Osteocyte (in vitro differentiated cells): Measurements from ENCODE around the gene ALDH1A2. TPM values are rescaled to one million over a fixed set of nuclear protein-coding genes. Genes with fewer than 3 reads are reported as not detected.

Source experiments
- DNase-seq: peaks from one replicate; pipeline ENCODE4 v3.0.0; 2021; ENCODE audit warnings: mixed read lengths; ENCODE audit not compliant: unreplicated experiment; ENCODE audit errors: extremely low spot score
- H3K27ac Mint-ChIP-seq: one replicate; pipeline ENCODE4 v1.8.0; 2021; ENCODE audit warnings: mild to moderate bottlenecking, mixed read lengths; ENCODE audit not compliant: unreplicated experiment
- H3K27me3 Mint-ChIP-seq: one replicate; pipeline ENCODE4 v1.8.0; 2021; ENCODE audit warnings: mixed read lengths; ENCODE audit not compliant: unreplicated experiment
- H3K36me3 Mint-ChIP-seq: one replicate; pipeline ENCODE4 v1.8.0; 2021; ENCODE audit warnings: mixed read lengths; ENCODE audit not compliant: unreplicated experiment
- H3K4me1 Mint-ChIP-seq: one replicate; pipeline ENCODE4 v1.8.0; 2021; ENCODE audit warnings: mixed read lengths; ENCODE audit not compliant: unreplicated experiment
- H3K4me3 Mint-ChIP-seq: one replicate; pipeline ENCODE4 v1.8.0; 2021; ENCODE audit warnings: mild to moderate bottlenecking, moderate library complexity, mixed read lengths; ENCODE audit not compliant: unreplicated experiment
- H3K9me3 Mint-ChIP-seq: one replicate; pipeline ENCODE4 v1.8.0; 2021; ENCODE audit warnings: mixed read lengths; ENCODE audit not compliant: unreplicated experiment
- total RNA-seq: library from RNA; stranded (reverse); gene quantifications from 2 replicates; pipeline ENCODE4 v1.2.1, GENCODE V29; 2021
- TF ChIP-seq, protein P1 (sequence below): fragments of 200-600 bp; sonication (generic); IDR thresholded peaks from 2 replicates; pipeline ENCODE4 v1.5.0; 2021; ENCODE audit warnings: antibody characterized with exemption, mild to moderate bottlenecking, moderate library complexity

Gene ALDH1A2
- total RNA-seq, 1 donor from 2014 or later, result 0.48 TPM

DNA sequence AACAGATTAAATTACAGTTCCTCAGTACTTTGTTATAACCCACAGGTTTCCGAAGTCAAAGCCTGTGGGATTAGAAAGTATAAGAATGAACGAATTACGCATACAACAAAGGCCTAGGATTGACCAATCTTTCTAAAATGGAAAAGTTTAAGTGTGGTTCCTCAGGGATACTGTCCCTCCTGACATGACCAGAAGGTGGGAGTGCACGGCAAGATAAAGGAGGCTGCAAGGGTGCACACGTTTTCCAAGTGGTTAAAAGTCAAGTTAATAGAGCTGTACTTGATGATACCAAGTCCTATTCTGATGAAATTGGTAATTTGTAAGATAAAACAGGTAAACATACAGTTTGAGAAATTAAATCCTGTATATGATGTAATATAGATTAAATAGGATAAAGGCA, 96.2 kb downstream of the ALDH1A2 start:
- TF ChIP-seq, protein P1, sequence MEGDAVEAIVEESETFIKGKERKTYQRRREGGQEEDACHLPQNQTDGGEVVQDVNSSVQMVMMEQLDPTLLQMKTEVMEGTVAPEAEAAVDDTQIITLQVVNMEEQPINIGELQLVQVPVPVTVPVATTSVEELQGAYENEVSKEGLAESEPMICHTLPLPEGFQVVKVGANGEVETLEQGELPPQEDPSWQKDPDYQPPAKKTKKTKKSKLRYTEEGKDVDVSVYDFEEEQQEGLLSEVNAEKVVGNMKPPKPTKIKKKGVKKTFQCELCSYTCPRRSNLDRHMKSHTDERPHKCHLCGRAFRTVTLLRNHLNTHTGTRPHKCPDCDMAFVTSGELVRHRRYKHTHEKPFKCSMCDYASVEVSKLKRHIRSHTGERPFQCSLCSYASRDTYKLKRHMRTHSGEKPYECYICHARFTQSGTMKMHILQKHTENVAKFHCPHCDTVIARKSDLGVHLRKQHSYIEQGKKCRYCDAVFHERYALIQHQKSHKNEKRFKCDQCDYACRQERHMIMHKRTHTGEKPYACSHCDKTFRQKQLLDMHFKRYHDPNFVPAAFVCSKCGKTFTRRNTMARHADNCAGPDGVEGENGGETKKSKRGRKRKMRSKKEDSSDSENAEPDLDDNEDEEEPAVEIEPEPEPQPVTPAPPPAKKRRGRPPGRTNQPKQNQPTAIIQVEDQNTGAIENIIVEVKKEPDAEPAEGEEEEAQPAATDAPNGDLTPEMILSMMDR, result peak; percentile 25
- no peak overlapping the region for H3K27ac Mint-ChIP-seq
- no peaks in the 10 kb centered on the region for H3K9me3 Mint-ChIP-seq
- no peaks in the 10 kb centered on the region for H3K4me1 Mint-ChIP-seq
- peaks cover 42% of the 10 kb centered on the region for H3K27me3 Mint-ChIP-seq
- no peak overlapping the region for H3K4me3 Mint-ChIP-seq
- DNase-seq, result no peak
- no peaks in the 10 kb centered on the region for H3K36me3 Mint-ChIP-seq

DNA sequence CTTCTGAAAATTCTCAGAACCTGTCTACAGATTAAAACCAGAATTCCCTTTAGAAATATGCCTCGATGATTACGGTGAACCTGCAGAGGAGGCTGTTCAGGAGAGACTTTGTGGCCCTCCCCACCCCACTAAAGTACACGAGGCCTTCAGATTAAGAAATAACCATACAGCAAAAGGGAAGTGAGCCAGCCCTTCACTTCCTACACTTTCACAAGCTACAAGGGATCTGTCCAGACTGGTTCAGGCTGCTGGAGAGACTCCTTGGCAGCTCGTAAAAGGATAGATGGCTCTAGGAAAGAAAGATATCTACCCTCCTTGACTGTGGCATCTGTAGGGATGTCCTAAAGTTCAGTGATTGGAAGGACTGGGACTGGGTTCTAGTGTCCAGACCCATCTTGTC, 102.6 kb downstream of the ALDH1A2 start:
- Mint-ChIP-seq H3K4me3 (no peak overlapping the region), H3K27ac (no peak overlapping the region), H3K9me3 (no peaks in the 10 kb centered on the region), H3K4me1 (no peaks in the 10 kb centered on the region), H3K36me3 (no peaks in the 10 kb centered on the region), H3K27me3 (peaks cover 35% of the 10 kb centered on the region)
- no peak for DNase-seq
- TF ChIP-seq, protein P1, result no peak

DNA sequence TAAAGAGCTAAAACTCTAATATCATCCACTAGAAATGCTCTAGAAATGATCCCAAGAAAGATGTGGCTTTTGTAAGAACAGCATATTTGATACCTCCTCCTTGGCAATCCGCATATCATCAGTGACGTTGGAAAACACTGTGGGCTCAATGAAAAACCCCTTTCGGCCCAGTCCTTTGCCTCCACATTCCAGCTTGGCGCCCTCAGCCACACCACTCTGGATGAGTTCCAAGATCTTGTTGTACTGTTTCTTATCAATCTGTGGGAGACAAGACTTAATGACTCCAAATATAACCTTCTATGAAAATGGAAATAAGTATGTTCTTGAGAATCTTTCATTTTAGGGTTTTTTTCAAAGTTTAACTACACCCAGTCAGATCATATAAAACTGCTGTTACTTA, 103.6 kb downstream of the ALDH1A2 start:
- Mint-ChIP-seq H3K4me3 (no peak overlapping the region), H3K4me1 (no peaks in the 10 kb centered on the region), H3K9me3 (no peaks in the 10 kb centered on the region), H3K27ac (no peak overlapping the region), H3K36me3 (no peaks in the 10 kb centered on the region), H3K27me3 (peaks cover 42% of the 10 kb centered on the region)
- TF ChIP-seq, protein P1, result no peak
- DNase-seq, result no peak

DNA sequence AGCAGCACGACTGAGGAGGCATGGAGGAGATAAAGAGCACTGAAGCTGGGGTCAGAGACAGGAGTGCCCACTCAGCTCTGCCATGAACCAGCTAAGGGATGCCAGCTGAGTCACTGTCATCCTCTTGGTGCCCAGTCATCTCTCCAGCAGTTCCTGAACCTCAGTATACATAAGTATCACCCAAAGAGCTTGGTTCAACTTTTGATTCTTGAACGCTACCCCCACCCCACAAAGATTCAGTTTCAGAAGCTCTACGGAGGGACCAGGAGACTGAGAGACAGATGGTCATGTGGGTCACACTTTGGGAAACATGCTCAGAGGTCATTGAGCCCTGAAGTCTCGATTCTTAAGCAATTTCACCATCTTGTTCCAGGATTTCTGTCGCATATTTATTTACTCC, 108.4 kb downstream of the ALDH1A2 start:
- H3K4me3 Mint-ChIP-seq, result no peak overlapping the region
- TF ChIP-seq, protein P1, result no peak
- H3K27ac Mint-ChIP-seq, result no peak overlapping the region
- no peaks in the 10 kb centered on the region for H3K36me3 Mint-ChIP-seq
- peaks cover 38% of the 10 kb centered on the region for H3K27me3 Mint-ChIP-seq
- H3K9me3 Mint-ChIP-seq, result no peaks in the 10 kb centered on the region
- DNase-seq, result no peak
- no peaks in the 10 kb centered on the region for H3K4me1 Mint-ChIP-seq

DNA sequence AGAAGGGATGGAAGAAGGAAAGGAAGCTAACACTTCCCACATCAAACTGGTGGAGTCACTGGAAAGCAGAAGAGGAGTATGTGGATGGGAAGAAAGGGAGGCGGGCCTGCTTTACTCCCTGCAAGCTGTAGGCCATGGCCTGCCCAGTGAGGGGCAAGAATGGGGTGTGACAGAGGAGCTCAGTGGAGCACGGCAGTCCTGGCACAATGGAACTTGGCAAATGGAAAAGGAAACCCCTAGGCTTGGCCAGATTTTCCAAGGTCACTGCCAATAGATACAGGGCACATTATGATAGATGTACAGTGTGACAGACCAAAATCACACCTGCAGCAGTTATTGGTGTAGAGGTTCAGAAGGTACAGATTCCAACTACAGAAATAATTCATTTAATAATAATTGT, 111.6 kb downstream of the ALDH1A2 start:
- DNase-seq, result no peak
- no peak overlapping the region for H3K27ac Mint-ChIP-seq
- TF ChIP-seq, protein P1, result no peak
- H3K4me1 Mint-ChIP-seq, result no peaks in the 10 kb centered on the region
- H3K27me3 Mint-ChIP-seq, result peaks cover 32% of the 10 kb centered on the region
- H3K9me3 Mint-ChIP-seq, result no peaks in the 10 kb centered on the region
- H3K4me3 Mint-ChIP-seq, result no peak overlapping the region
- H3K36me3 Mint-ChIP-seq, result no peaks in the 10 kb centered on the region
